ENCODE results near the gene MARS2.

DNA sequence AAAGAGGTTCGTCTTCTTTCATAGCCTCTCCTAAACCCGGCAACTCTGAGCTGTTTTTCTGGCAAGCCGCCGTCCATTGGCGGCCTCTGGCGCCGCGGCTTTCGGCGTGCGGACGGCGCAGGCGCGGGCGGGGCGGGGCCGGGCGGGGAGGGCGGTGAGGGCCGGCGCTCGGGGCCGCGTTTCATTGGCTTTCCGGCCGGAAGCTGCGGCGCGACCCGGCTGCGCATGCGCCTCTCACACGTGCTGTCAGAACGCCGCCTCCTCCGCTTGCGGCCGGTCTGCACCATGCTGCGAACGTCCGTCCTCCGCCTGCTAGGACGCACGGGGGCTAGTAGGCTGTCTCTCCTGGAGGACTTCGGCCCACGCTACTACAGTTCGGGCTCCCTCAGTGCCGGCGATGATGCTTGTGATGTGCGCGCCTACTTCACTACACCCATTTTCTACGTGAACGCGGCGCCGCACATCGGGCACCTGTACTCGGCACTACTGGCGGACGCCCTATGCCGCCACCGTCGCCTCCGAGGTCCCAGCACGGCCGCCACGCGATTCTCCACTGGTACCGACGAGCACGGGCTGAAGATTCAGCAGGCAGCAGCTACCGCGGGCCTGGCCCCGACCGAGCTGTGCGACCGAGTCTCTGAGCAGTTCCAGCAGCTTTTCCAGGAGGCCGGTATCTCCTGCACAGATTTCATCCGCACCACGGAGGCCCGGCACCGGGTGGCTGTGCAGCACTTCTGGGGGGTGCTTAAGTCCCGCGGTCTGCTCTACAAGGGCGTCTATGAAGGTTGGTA lies at the start of gene MARS2:
- TF ChIP-seq CTCF (IDR thresholded peaks at IDR 0.05), result peak in 2 of 6 experiments; percentile 14 to 20
- peak in 2 of 4 donors; percentile 28 to 72 for TF ChIP-seq POLR2A (IDR thresholded peaks at IDR 0.05)
